Mesenchymal stem cell (in vitro differentiated cells and primary cell): ENCODE results near the gene SLA2. TPM values are rescaled to one million over a fixed set of nuclear protein-coding genes. Genes with fewer than 3 reads are reported as not detected.
"Not testable (repeated sequence)": the region's sequence is repeated elsewhere in the genome, so short reads cannot be mapped to it uniquely, and the experiment has no call there.

Experiments used
- DNase-seq: peaks from one replicate; pipeline ENCODE4 v3.0.0-alpha.2; 2013
- H2AFZ ChIP-seq: one replicate; pipeline ENCODE4 v1.6.1; 2013; ENCODE audit warnings: low read depth, mild to moderate bottlenecking, control low read depth, inconsistent platforms, low read length, moderate library complexity
- H2AK5ac ChIP-seq: 2 replicates; pipeline ENCODE4 v1.6.1; 2013; ENCODE audit warnings: low read length, moderate library complexity, mild to moderate bottlenecking, inconsistent platforms; ENCODE audit not compliant: severe bottlenecking
- H2BK120ac ChIP-seq: one replicate; pipeline ENCODE4 v1.6.1; 2013; ENCODE audit warnings: low read depth, mild to moderate bottlenecking, inconsistent platforms, low read length, moderate library complexity
- H2BK12ac ChIP-seq, 2 experiments: one replicate each; pipeline ENCODE4 v1.6.1; 2013; ENCODE audit warnings: inconsistent platforms in 2 of 2, low read length in 2 of 2, mild to moderate bottlenecking in 2 of 2, moderate library complexity in 2 of 2, control low read depth in 1 of 2
- H2BK15ac ChIP-seq: one replicate; pipeline ENCODE4 v1.6.1; 2013; ENCODE audit warnings: mild to moderate bottlenecking, low read depth, inconsistent platforms; ENCODE audit not compliant: poor library complexity, severe bottlenecking
- H2BK5ac ChIP-seq: 2 replicates; pipeline ENCODE4 v1.6.1; 2013; ENCODE audit warnings: low read depth, mild to moderate bottlenecking, low read length, control low read depth, inconsistent platforms; ENCODE audit not compliant: poor library complexity, severe bottlenecking
- H3K14ac ChIP-seq, 2 experiments: one replicate each; pipeline ENCODE4 v1.6.1; 2013; ENCODE audit warnings: inconsistent platforms in 2 of 2, low read length in 2 of 2, control low read depth in 1 of 2, mild to moderate bottlenecking in 1 of 2, moderate library complexity in 1 of 2
- H3K18ac ChIP-seq, 2 experiments: one replicate each; pipeline ENCODE4 v1.6.1; 2013; ENCODE audit warnings: inconsistent platforms in 2 of 2, low read length in 2 of 2, control low read depth in 1 of 2, low read depth in 1 of 2, mild to moderate bottlenecking in 1 of 2
- H3K23ac ChIP-seq, 2 experiments: one replicate each; pipeline ENCODE4 v1.6.1; 2013; ENCODE audit warnings: inconsistent platforms in 2 of 2, low read length in 2 of 2, mild to moderate bottlenecking in 2 of 2, moderate library complexity in 2 of 2, control low read depth in 1 of 2
- H3K27ac ChIP-seq: 2 replicates; pipeline ENCODE4 v1.5.1; 2013; ENCODE audit warnings: mild to moderate bottlenecking, moderate library complexity, low read length, control low read depth, inconsistent platforms; ENCODE audit not compliant: poor library complexity, severe bottlenecking
- H3K27me3 ChIP-seq, 2 experiments: 2 replicates each; pipeline versions ENCODE4 v1.6.1 to v1.7.0; 2013; ENCODE audit warnings: low read length in 2 of 2, mild to moderate bottlenecking in 2 of 2, moderate library complexity in 2 of 2, control low read depth in 1 of 2, inconsistent platforms in 1 of 2; ENCODE audit not compliant: control insufficient read depth in 1 of 2, insufficient read depth in 1 of 2
- H3K36me3 ChIP-seq, 2 experiments: 2 replicates each; pipeline versions ENCODE4 v1.6.1 to v1.7.0; 2013; ENCODE audit warnings: low read length in 2 of 2, control low read depth in 1 of 2, inconsistent platforms in 1 of 2, low read depth in 1 of 2, mild to moderate bottlenecking in 1 of 2; ENCODE audit not compliant: insufficient read depth in 2 of 2, control insufficient read depth in 1 of 2
- H3K4ac ChIP-seq, 2 experiments: one replicate each; pipeline ENCODE4 v1.6.1; 2013; ENCODE audit warnings: inconsistent platforms in 2 of 2, low read length in 2 of 2, mild to moderate bottlenecking in 2 of 2, moderate library complexity in 2 of 2, control low read depth in 1 of 2, low read depth in 1 of 2
- H3K4me1 ChIP-seq: 2 replicates; pipeline ENCODE4 v1.6.1; 2013; ENCODE audit warnings: low read depth, low read length, control low read depth; ENCODE audit not compliant: control insufficient read depth, insufficient read depth
- H3K4me2 ChIP-seq: 2 replicates; pipeline ENCODE4 v1.6.1; 2013; ENCODE audit warnings: low read length, mild to moderate bottlenecking, inconsistent platforms; ENCODE audit not compliant: poor library complexity, severe bottlenecking
- H3K4me3 ChIP-seq, 2 experiments: 2 replicates each; pipeline versions ENCODE4 v1.5.1 to v1.7.0; 2013; ENCODE audit warnings: low read length in 2 of 2, mild to moderate bottlenecking in 2 of 2, control low read depth in 1 of 2, low read depth in 1 of 2; ENCODE audit not compliant: insufficient read depth in 1 of 2
- H3K79me1 ChIP-seq: replicated peaks from 2 replicates; pipeline ENCODE4 v1.6.1; 2013; ENCODE audit warnings: mild to moderate bottlenecking, control low read depth, low read length, inconsistent platforms; ENCODE audit not compliant: poor library complexity, severe bottlenecking
- H3K9ac ChIP-seq: 2 replicates; pipeline ENCODE4 v1.7.0; 2013; ENCODE audit warnings: mild to moderate bottlenecking, low read length, moderate library complexity
- H3K9me3 ChIP-seq: 2 replicates; pipeline ENCODE4 v1.7.0; 2013; ENCODE audit warnings: mild to moderate bottlenecking, low read length; ENCODE audit not compliant: control insufficient read depth
- H4K8ac ChIP-seq: one replicate; pipeline ENCODE4 v1.6.1; 2013; ENCODE audit warnings: inconsistent platforms, mild to moderate bottlenecking, low read length, moderate library complexity
- H4K91ac ChIP-seq: one replicate; pipeline ENCODE4 v1.6.1; 2013; ENCODE audit warnings: mild to moderate bottlenecking, low read length, inconsistent platforms
- WGBS: methylation state at CpG from one replicate; pipeline ENCODE4 v1.1.7; 2013; ENCODE audit warnings: mixed read lengths; 5-methylcytosine and 5-hydroxymethylcytosine counted together
- polyA plus RNA-seq, 2 experiments: library from polyadenylated mRNA; stranded (reverse); fragments of 200-250 nt; gene quantifications; one replicate each; pipeline ENCODE4 v1.2.3, GENCODE V29; 2013

SLA2 gene
- not detected for polyA plus RNA-seq (2013, experiment 1 of 2)
- polyA plus RNA-seq (2013, experiment 2 of 2) = not detected

GRCh38 chr20:36645998-36646397, at the start of gene SLA2:
Gene SLA2, minus strand, starts transcription at chr20:36646196. Its CDS starts 4,861 bp downstream, at chr20:36641335.
- WGBS = 87% methylated on average over 9 of the region's 9 CpGs
- Histone ChIP-seq H4K91ac (no peak within 1 kb of the TSS), H2BK12ac (no peak within 1 kb of the TSS), H3K27ac (no peak within 1 kb of the TSS), H3K9me3 (no peaks in the 10 kb centered on the region), H3K4me1 (peaks cover 9% of the 10 kb centered on the region), H3K27me3 (no peaks in the 10 kb centered on the region), H3K36me3 (no peaks in the 10 kb centered on the region), H3K14ac (no peak within 1 kb of the TSS), H3K23ac (no peak within 1 kb of the TSS), H3K4ac (no peak within 1 kb of the TSS), H2BK5ac (no peak within 1 kb of the TSS), H2BK15ac (no peak within 1 kb of the TSS), H4K8ac (no peak within 1 kb of the TSS), H3K4me2 (no peak within 1 kb of the TSS), H2AFZ (no peak within 1 kb of the TSS), H3K18ac (no peak within 1 kb of the TSS), H3K4me3 (no peak within 1 kb of the TSS), H2AK5ac (no peak within 1 kb of the TSS), H2BK120ac (no peak within 1 kb of the TSS), H3K9ac (no peak within 1 kb of the TSS), H3K79me1 (no peaks in the 10 kb centered on the region)
- DNase-seq = no peak

- not testable (repeated sequence) for DNase-seq, H2AFZ ChIP-seq, H3K27ac ChIP-seq, H3K9me3 ChIP-seq, H2BK12ac ChIP-seq, H4K8ac ChIP-seq, H2BK15ac ChIP-seq, H2BK120ac ChIP-seq, H4K91ac ChIP-seq, H2AK5ac ChIP-seq, H3K79me1 ChIP-seq, H3K18ac ChIP-seq, H2BK5ac ChIP-seq, H3K27me3 ChIP-seq, H3K36me3 ChIP-seq, H3K4me1 ChIP-seq, H3K14ac ChIP-seq, H3K4me3 ChIP-seq, H3K9ac ChIP-seq, H3K4ac ChIP-seq, H3K4me2 ChIP-seq, H3K23ac ChIP-seq
- 88% methylated on average over 8 of the region's 8 CpGs for WGBS
Observed at GRCh38 chr20:36695467-36695866, 49.5 kb upstream of the SLA2 start.

- no peak overlapping the region for H3K27ac ChIP-seq
- no peak overlapping the region for H3K4ac ChIP-seq
- H2AK5ac ChIP-seq = no peak overlapping the region
- H2BK15ac ChIP-seq = no peak overlapping the region
- H4K8ac ChIP-seq = no peak overlapping the region
- no peak overlapping the region for H2AFZ ChIP-seq
- no peak for DNase-seq
- H3K79me1 ChIP-seq = no peaks in the 10 kb centered on the region
- no peak overlapping the region for H3K18ac ChIP-seq
- H2BK5ac ChIP-seq = no peak overlapping the region
- H3K14ac ChIP-seq = no peak overlapping the region
- H3K9ac ChIP-seq = no peak overlapping the region
- H3K4me3 ChIP-seq = no peak overlapping the region
- no peak overlapping the region for H3K4me2 ChIP-seq
- no peaks in the 10 kb centered on the region for H3K4me1 ChIP-seq
- H3K9me3 ChIP-seq = no peaks in the 10 kb centered on the region
- H3K36me3 ChIP-seq = peaks cover 9 to 36% of the 10 kb centered on the region in 2 experiments
- no peak overlapping the region for H3K23ac ChIP-seq
- no peak overlapping the region for H4K91ac ChIP-seq
- no peak overlapping the region for H2BK120ac ChIP-seq
- H2BK12ac ChIP-seq = no peak overlapping the region
- no peaks in the 10 kb centered on the region for H3K27me3 ChIP-seq
- WGBS = 98% methylated on average over 7 of the region's 7 CpGs
Observed at GRCh38 chr20:36688630-36689029, 42.6 kb upstream of the SLA2 start.

GRCh38 chr20:36687850-36688249, 41.9 kb upstream of the SLA2 start:
- no peak overlapping the region for H4K91ac ChIP-seq
- no peak overlapping the region for H3K18ac ChIP-seq
- H3K4me1 ChIP-seq = no peaks in the 10 kb centered on the region
- H2BK15ac ChIP-seq = no peak overlapping the region
- no peak overlapping the region for H2BK12ac ChIP-seq
- H3K4me2 ChIP-seq = no peak overlapping the region
- WGBS = 90% methylated on average over 3 of the region's 3 CpGs
- no peak overlapping the region for H2BK5ac ChIP-seq
- DNase-seq = no peak
- no peaks in the 10 kb centered on the region for H3K79me1 ChIP-seq
- no peaks in the 10 kb centered on the region for H3K9me3 ChIP-seq
- no peak overlapping the region for H2AFZ ChIP-seq
- no peak overlapping the region for H3K14ac ChIP-seq
- no peak overlapping the region for H2BK120ac ChIP-seq
- peaks cover 9 to 37% of the 10 kb centered on the region in 2 experiments for H3K36me3 ChIP-seq
- H3K23ac ChIP-seq = no peak overlapping the region
- no peaks in the 10 kb centered on the region for H3K27me3 ChIP-seq
- no peak overlapping the region for H3K4me3 ChIP-seq
- H3K9ac ChIP-seq = no peak overlapping the region
- no peak overlapping the region for H2AK5ac ChIP-seq
- H4K8ac ChIP-seq = no peak overlapping the region
- no peak overlapping the region for H3K27ac ChIP-seq
- no peak overlapping the region for H3K4ac ChIP-seq
